ENCODE results near the gene RPL23.

Gene RPL23

DNA sequence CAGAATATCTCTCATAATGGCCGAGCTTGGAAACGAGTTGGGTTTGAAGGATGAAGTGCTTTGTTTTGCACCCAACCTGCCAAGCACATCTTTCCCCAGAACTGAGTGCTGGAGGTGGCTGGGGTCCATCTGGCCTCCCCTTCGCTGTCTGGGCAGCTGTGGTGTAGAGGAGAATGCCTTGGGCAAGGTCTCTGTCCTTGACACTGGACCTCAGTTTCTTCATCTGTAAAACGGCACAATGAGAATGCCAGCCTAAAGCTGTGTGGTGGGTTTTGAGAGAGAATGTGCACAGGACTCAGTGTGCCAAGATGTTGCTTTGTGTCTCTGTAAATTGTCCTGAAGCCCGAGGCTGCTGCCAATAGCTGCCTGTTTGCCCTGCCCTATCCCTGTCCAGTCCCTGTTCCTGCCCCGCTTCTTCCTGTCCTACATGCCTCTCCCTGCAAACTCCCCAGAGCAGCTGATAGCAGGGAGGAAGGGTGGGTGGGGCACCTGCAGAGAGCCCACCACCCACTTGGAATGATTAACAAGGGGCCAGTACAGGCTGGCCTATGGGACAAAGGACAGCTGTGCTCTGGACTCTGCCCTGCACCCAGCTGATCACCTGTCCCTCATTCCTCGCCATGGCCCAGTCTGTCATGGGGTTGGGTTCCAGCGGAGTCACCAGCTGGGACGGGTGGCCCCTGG is 31.7 kb upstream of the RPL23 start:
- DNase-seq (ENCODE audit: insufficient read length, low spot score) (no peak), FAIRE-seq (no peak)

DNA sequence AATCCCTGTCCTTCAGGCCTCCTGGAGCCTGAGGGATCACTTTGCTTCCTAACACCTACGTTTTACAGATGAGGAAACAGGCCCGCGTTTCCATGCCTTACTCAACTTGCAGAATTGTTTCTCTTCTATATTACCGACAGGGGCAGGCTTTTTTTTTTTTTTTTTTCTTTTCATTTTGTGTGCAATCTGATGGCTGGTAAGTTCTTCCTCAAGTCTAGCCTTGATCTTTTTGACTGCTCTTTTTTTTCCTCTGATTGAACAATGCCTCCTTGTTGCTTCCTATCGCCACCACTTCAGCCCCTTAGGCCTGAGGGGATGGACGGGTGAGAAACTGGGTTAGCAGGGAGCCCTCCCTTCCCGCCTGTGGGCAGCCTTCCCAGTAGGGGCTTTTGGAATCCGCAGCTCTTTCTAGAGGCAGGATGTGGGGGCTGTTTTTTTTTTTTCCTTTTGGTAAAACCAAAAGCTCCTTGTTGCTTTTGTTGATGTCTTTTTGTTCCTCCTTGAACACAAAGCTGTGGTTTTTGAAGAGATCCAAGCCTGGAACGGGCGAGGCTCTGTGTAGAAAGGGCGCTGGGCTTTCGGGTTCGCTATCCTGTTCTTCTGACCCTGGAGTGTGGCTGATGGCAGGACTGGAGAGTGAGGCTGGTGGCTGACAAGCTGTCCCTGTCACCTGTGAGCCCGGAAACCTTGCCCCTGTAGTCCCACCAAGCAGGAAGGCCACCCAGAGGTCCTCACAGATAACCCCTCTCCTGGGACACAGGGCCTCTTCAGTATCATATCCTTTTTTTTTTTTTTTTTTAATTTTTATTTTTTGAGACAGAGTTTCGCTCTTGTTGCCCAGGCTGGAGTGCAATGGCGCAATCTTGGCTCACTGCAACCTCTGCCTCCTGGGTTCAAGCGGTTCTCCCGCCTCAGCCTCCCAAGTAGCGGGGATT is 30.3 kb upstream of the RPL23 start:
- no peak for DNase-seq (ENCODE audit: insufficient read length, low spot score)

DNA sequence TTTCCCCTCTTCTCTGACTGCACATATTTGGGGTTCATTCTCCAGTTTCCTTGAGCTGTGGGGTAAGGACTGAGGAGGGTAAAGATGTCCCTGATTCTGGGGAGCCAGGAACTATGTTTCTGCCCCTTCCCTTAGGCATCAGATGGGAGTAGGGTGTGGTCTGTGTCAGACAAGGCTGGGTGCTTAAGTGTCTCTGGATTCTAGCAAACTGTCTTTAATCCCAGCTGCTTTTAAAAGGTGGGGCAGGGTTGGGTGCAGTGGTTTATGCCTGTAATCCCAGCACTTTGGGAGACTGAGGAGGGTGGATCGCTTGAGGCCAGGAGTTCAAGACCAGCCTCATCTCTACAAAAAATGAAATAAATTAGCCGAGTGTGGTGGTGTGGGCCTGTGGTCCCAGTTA is 29.3 kb upstream of the RPL23 start:
- DNase-seq (ENCODE audit: insufficient read length, low spot score) (no peak), FAIRE-seq (no peak)

More for the DNA sequence above, 30.3 kb upstream of the RPL23 start:
- FAIRE-seq = no peak

DNA sequence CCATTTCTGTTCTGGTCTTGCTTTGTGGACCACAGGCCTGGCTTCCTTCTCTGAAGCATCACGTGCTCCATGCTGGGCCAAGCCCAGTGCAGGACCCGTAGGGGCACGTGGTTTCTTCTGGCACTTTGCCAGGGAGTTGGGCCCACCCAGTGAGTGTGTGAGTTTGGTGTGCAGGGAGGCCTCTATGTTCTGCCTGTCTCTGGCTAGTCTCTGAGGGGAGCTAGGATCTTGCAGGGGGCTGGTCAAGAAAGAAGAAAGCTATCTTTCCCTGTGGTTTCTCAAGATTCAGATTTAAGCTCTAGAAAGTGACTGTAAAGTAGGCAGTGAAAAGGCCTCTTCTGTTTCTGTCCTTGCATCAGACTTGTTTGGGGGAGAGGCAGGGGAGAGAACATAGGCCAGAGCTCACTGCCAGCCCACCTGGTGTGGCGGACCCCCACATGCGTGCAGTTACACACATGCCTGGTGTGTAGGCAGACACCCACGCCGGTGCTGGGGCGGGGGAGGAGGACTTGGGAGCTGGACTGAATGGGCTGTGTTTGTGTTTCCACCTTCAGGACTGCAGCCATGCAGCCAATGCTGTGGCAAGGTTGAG is 28.2 kb upstream of the RPL23 start:
- FAIRE-seq = peak; percentile 36

DNA sequence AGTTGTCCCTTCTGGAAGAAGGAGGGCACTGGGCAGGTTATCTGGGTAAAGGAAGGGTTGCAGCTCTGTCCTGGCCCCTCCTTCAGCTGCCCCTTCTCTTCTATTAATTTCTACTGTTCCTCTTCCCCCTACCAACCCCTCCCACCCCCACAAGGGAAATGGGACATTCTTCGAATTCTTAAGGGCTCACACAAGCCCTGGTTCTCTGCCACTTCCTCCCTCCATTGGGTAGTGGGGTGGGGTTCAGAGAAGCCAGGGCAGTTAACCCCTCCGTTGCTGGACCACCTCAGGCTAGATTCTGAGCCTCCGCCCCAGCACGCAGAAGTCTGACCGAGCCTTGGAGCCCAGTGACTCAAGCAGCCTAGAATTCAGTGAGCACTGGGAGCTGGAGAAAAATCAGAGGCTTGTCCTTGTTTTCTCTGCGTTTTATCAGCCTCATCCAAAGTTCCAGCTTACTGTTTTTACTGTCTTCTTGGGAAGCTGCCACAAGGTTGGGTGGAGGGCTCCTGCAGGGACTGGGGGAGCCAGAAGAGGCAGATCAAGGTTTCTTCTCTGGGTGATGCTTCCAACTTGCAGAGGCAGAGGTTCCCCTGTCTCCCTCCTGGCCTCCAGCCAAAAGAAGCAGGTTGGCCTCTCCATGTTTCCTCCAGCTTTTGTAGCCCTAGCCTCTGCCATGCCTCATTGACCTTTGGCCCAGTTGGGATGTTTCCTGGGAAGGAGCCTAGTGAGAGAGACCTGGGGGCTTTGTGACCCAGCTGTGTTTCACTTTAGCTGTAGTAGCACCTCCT is 26.6 kb upstream of the RPL23 start:
- peak; percentile 97 for DNase-seq (ENCODE audit: insufficient read length, low spot score)
- FAIRE-seq = peak; percentile 96

More for the DNA sequence above, 28.2 kb upstream of the RPL23 start:
- no peak for DNase-seq (ENCODE audit: insufficient read length, low spot score)

DNA sequence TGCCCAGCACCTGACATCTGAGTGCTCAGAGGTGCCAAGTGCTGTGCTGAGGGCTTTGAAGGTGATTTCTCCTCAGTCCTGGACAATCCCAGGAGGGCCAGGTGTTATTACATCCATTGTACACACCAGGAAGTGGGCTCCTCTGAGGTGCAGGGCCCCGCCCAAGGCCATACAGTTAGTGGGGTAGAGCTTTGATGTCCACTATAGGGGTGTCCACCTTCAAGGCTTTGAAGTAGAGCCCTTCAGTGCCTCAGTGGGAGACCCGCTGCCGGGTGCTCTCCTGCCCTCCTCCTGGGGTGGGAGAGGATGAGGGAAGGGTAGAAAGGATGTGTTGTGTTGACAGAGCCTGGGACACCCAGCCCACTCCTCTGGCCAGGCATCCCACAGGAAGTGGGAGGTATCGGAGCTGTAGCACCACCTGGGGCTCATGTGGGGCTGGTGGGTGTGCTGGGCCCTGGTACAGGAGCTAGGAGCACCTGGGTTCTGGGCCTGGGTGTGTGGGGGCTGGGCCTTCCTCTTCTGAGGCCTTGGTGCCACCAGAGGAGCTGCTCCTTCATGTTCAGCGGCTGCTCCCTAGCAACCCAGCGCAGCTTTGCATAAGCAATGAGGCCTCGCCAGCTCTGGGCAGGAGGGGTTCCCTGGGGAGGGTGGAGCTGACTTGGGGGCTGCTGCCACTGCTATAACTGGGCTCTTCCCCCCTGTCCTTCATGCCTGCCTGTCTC is 23.8 kb upstream of the RPL23 start:
- FAIRE-seq = no peak
- no peak for DNase-seq (ENCODE audit: insufficient read length, low spot score)

DNA sequence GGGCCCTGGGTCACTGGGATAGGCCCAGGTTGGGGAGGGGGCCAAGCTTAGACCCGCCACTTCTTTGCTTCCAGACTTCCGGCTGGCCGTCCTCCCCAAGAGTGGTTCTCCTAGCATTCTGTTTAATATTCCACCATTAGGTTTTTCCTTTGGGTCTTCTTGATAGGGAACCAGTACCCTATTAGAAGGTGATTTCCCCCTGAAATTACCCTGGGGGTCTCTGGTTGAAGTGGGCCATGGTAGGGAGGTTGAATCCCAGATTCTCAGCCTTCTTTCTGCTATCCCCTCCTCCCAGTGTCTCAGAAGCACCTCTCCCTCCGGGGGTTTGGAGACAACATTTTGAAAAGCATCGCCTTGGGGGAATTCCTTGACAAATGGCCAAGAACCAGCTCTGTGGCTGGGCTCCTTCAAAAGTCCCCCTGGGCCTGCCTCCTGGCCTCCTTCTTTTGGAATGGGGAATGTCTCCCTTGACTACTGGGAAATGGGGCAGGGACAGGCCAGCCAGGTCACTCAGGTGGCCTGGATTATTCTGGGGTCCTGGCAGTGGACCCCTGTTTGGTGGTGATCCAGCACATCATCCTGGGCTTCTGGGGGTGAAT is 22.1 kb upstream of the RPL23 start:
- FAIRE-seq = no peak
- no peak for DNase-seq (ENCODE audit: insufficient read length, low spot score)

DNA sequence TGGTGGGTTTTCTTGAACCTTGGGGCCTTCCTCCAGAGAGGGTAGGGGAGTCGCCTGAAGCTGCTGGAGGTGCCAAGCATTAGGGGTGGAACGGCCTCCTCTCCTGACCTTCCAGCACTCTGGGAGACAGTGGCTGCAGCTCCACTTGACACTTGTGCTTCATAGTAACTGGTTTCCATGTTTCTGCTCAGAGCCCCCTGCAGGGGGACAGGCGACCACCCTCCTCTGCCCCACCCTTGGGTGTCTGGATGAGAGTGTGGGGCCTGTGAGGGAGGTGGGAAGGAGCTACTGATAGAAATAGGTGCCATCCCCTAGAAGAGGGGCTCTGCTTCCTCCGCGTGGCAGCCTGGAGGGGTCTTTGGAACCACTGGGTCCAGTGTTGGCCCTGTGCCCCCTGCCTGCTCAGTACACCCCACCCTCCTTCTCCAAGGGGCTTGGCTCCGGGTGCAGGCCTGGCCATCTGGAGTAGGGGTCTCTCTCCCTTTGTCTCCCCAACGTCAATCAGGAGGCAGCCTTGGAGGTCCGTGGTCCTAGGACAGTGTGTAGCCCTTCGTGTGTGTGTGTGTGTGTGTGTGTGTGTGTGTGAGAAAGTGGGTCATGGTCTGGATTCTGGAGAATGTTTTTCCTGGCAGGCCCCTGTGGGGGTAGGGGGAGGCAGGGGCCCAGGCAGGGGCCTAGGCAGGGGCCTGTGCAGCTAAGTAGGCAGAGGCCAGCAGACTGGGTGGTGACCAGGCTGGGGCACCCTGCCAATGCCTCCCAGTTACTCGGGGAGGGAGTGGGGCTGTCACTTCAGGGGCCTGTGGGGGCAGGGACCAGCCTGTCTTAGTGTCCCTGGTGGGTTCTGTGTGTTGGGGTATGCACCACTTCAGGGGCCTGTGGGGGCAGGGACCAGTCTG is 21.2 kb upstream of the RPL23 start:
- FAIRE-seq (peak; percentile 23), DNase-seq (ENCODE audit: insufficient read length, low spot score) (no peak)

DNA sequence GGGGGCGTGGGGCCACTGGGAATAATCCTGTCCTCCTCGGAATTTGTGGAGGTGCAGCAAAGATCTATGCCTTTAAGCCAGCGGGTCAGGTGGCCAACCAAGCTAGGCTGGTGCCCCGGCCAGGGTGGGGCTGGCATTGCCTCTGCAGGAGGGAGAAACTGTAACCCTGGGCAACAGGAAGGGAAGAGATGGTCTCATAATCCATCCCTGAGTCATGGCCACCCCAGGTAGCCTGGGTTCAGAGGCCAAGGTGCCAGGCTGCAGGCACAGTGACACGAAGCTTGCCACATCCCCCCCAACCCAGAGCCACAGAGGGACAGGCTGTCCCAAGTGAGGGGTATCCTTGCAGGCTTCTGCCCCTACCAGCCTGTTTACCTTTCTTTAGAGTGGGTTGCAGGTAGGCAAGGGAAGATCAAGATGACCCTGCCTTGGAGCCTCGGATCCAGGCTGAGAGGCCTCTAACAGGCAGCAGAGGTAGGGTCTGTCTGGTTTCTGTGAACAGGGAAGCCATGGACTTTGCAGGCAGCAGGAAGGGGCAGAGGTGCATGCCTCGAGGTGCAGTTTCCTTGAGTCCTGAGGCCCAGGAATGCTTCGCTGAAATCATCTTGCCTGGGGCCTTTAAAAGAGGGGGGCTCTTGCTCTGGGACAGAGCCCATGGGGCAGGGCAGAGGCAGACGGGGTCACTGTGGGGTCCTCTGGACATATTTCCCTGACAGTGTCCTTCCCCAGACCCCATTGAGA is 20.3 kb upstream of the RPL23 start:
- DNase-seq (ENCODE audit: insufficient read length, low spot score) (no peak), FAIRE-seq (peak; percentile 33)

DNA sequence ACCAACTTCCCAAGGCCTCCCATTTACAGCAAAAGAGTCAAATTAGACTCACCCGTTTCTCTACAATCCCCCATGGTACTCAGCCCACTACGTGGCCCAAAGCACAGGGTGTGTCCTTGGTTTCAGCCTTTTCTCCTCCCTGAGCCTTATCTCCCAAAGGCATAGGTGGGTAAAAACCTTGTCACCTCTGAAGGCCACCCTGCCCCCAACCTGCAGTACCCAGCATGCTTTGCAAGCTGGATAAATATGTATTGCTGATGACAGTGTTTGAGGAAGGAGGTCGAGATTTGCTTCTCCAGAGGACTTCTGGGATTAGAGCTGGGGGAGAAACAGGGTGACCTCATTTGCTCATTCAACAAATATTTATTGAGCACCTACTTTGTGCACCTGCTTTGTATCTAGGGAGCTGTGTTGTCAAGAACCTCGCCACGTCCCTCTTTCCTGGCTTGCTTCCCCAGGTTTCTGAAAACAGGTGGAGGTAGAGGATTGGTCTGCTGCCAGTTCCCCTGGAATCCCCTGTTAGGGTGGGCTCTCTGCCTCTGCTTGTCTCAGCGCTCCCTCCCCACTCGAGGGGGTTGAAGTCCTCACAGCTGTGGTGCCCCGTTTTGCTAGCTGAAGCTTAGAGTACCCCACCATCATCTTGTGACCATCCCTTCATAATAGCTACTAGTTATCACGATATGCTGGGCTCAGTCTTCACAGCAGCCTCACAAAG is 19.3 kb upstream of the RPL23 start:
- no peak for DNase-seq (ENCODE audit: insufficient read length, low spot score)
- FAIRE-seq = peak; percentile 60

DNA sequence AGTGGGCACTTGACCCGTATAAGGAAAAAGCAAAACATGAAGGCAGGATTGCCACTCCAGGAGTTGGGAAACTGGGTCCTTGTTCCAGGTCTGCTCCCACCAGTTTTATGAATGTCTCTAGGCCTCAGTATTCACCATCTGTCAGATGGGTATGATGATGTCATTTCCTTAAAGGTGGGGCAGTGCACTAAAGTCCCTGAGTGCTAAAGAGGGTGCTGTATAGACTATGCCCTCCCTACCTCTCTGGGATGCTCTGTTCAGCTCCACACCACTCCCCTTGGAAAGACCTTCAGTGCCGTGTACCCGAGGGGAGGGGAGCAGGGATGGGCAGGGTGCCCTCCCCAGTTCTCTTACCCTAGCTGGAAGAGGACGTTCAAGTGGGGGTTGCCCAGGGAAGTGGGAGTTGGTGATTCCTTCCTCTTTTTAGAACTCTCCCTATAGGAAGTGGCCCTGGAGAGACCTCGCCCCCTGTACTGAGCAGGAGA is 18.5 kb upstream of the RPL23 start:
- FAIRE-seq (no peak), DNase-seq (ENCODE audit: insufficient read length, low spot score) (no peak)

DNA sequence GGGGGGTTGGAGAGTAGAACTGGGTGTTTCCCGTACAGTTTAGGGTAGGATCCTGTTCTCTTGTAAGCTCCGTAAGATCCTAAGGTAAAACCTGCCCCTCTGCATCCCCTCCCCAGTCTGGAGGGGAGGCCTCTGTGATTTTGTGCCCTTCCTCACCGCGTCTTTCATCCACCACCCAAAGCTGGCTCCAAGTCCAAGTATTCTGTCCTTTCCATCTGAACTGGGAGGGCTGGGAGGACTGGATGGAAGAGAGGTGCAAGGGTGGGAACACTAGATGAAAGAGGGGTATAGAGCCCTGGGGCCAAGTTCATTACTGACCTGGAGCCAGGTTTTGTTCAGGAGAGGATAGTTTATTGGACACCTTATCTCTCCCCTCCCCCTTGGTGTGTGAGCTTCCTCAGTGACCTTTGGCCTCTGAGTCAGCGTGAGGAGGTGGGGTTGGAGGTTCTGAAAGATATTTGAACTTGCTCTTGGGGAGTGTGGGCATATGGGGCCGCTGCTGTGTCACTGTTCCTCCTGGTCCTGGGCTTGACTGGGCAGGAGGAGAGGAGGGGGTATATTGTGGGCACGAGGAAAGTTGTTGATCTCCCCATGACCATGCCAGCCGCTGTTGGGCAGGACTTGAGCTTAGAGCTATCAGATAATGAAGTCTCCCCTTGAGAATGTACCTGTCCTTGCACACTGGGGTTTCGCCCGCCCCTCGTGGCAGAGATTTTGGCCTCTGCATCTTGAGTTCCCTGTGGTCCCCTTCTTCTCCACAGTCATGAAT is 17.9 kb upstream of the RPL23 start:
- DNase-seq (ENCODE audit: insufficient read length, low spot score) = peak; percentile 85
- peak; percentile 94 for FAIRE-seq

DNA sequence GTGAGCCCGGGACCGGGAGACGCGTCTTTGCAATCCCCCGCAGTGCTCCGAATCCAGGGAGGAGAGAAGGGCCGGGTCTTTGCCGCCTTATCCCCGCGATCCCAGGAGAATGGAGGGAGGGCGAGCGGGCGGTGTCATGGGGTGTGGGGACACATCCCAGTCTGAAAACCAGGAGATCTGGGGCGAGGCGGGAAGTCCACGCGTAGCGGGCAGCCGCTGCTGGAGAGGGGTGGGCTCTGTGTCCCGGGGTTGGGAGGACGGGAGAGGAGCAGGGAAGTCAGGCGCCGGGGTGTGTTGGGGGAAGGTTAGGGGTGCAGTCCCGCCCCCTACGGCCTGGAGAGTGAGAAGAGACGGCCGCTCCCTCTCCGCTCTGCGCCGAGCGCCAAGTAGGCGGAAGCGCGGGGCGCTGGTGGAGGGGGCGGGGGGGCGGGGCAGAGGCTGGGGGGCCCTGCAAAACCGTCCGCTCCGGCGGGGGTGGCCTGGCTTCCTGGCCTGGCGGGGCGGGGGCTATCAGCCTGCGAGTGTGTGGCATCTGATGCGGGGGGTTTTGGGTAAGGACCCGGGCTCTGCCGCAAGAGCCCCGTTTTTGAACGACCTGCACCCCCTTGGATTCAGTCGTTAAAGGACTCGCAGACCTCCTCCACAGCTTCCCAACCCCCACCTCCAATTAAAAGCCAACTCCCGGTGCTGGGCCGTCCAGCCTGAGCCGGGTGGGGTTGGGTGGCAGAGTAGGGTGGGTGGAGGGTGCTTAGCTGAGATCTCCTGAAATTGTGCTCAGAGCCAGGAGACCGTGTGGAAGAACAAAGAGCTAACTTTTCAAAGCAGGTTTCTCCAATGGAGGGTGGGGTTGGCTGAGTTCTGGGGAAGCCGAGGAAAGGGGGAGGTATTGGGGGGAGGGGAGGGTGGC is 17.0 kb upstream of the RPL23 start:
- FAIRE-seq = peak; percentile 68

DNA sequence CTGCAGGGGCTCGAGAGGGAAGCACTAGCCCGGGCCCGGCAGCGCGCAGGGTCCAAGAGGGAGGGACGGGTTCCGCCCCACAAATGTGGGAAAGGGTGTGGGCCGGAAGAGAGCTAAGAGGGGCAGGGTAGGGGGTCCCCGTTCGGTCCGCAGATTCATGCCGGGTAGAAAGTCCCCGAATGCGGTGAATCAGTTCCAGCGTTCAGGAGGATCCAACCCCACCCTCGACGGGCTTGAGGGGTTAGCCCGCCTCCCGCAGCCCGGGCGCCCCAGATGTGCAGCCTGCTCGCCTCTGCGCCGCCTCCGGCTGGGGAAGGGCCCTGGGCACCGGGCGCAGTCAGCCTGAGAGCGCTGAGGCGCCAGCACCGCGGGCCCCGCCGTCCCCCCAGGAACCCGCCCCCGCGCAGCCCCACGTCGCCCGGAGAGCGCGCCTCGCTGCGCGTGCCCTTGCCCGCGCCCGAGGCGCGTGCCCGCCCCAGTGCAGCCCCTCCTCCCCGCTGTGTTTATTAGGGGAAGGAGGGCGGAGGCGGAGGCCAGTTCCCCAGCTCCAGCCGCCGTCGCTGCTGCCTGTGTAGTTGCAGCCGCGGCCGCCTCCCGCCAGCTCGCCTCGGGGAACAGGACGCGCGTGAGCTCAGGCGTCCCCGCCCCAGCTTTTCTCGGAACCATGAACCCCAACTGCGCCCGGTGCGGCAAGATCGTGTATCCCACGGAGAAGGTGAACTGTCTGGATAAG is 16.2 kb upstream of the RPL23 start, which contains the start of gene LASP1:
TSS of gene LASP1 (plus strand) at position 533 of the 733 bp plus-strand sequence. CDS start at position 665, 132 bp downstream.
- peak; percentile 90 for DNase-seq (ENCODE audit: insufficient read length, low spot score)
- FAIRE-seq = peak; percentile 98

More for the DNA sequence above, 17.0 kb upstream of the RPL23 start:
- DNase-seq (ENCODE audit: insufficient read length, low spot score) = peak; percentile 62
